Sciatic nerve (tissue), 2 donors: ENCODE results near the gene UBL4A. TPM values are rescaled to one million over a fixed set of nuclear protein-coding genes. Genes with fewer than 3 reads are reported as not detected.
A peak's percentile ranks its signal among the peaks of the same experiment; 100 is the strongest.
"Not testable (repeated sequence)": the region's sequence is repeated elsewhere in the genome, so short reads cannot be mapped to it uniquely, and the experiment has no call there.

Source experiments
- ATAC-seq: fragments of 200-7000 bp; cut with Tn5 transposase; one replicate; pipeline ENCODE4 v1.9.1; 2020; ENCODE audit warnings: mild to moderate bottlenecking, moderate library complexity
- DNase-seq: peaks from one replicate; pipeline ENCODE4 v3.0.0-alpha.2; 2020; ENCODE audit warnings: low spot score
- intact Hi-C: fragments of 100-400 bp; cut with DNase I; formaldehyde crosslinking; loops from one replicate; pipeline ENCODE4 v1.14.2; 2022
- total RNA-seq: library from RNA; stranded (reverse); fragmentation: NEBNext Ultra II Directional; extraction: Animal tissue kit (Norgen Biotek cat#: 25700); gene quantifications from one replicate; pipeline ENCODE4 v1.2.1, GENCODE V29; 2021
- donor health status: DM: no; HTN: no; CAD: no.
- donor health status: DM: no; HTN: no; CAD: no.

The UBL4A gene
- total RNA-seq, 1 donor from 2014 or later: 29.4 TPM

- ATAC-seq: no peak
- intact Hi-C loops: no loop called here
- no peak for DNase-seq
Measured at GRCh38 chrX:154511761-154512160, 25.3 kb upstream of the UBL4A start.

GRCh38 chrX:154509455-154509854 is 23.0 kb upstream of the UBL4A start:
- ATAC-seq: no peak
- intact Hi-C loops: no loop called here
- DNase-seq: no peak

GRCh38 chrX:154508384-154508745 is 21.9 kb upstream of the UBL4A start:
- ATAC-seq (no peak), DNase-seq (no peak)
- intact Hi-C loops: no loop called here

- ATAC-seq (no peak), DNase-seq (no peak)
- intact Hi-C loops: no loop called here
Measured at GRCh38 chrX:154507673-154508383, 21.4 kb upstream of the UBL4A start.

GRCh38 chrX:154506483-154507332 is 20.3 kb upstream of the UBL4A start:
- ATAC-seq: no peak
- no peak for DNase-seq
- intact Hi-C loops: no loop called here

GRCh38 chrX:154505734-154506133 is 19.3 kb upstream of the UBL4A start:
- intact Hi-C loops: no loop called here
- ATAC-seq: peak; percentile 17

GRCh38 chrX:154502989-154503388 is 16.6 kb upstream of the UBL4A start:
- DNase-seq: no peak
- ATAC-seq: no peak
- intact Hi-C loops: no loop called here

More at GRCh38 chrX:154505734-154506133, 19.3 kb upstream of the UBL4A start:
- DNase-seq: no peak

- ATAC-seq: no peak
- intact Hi-C loops: no loop called here
Measured at GRCh38 chrX:154502098-154502497, 15.7 kb upstream of the UBL4A start.

GRCh38 chrX:154501423-154501822 is 15.0 kb upstream of the UBL4A start:
- DNase-seq, intact Hi-C loops, ATAC-seq: not testable (repeated sequence)

More at GRCh38 chrX:154502098-154502497, 15.7 kb upstream of the UBL4A start:
- no peak for DNase-seq

- DNase-seq, intact Hi-C loops, ATAC-seq: not testable (repeated sequence)
Measured at GRCh38 chrX:154496591-154497137, 10.2 kb upstream of the UBL4A start.

- DNase-seq: no peak
- no peak for ATAC-seq
- intact Hi-C loops: no loop called here
Measured at GRCh38 chrX:154495472-154495922, 9.1 kb upstream of the UBL4A start.

- DNase-seq: no peak
- ATAC-seq: no peak
- intact Hi-C loops: no loop called here
Measured at GRCh38 chrX:154494715-154495114, 8.3 kb upstream of the UBL4A start.

- peak; percentile 94 for DNase-seq
- ATAC-seq: peak; percentile 94
- intact Hi-C loops: no loop called here
Measured at GRCh38 chrX:154490414-154491083, 4.1 kb upstream of the UBL4A start, which contains the start of gene SLC10A3. Gene SLC10A3 (minus strand): TSS chrX:154490629. CDS start chrX:154488940, 1,689 bp downstream.

- DNase-seq (peak; percentile 66), ATAC-seq (no peak)
- intact Hi-C loops: no loop called here
Measured at GRCh38 chrX:154490021-154490413, 3.6 kb upstream of the UBL4A start.

GRCh38 chrX:154489182-154489581 is 2.8 kb upstream of the UBL4A start:
- intact Hi-C loops: no loop called here
- DNase-seq: peak; percentile 54
- no peak for ATAC-seq

- ATAC-seq (no peak), DNase-seq (peak; percentile 54)
- intact Hi-C loops: no loop called here
Measured at GRCh38 chrX:154488336-154489075, 2.1 kb upstream of the UBL4A start.

- no peak for ATAC-seq
- peak; percentile 56 for DNase-seq
- intact Hi-C loops: no loop called here
Measured at GRCh38 chrX:154487518-154488290, 1.3 kb upstream of the UBL4A start.

- DNase-seq: peak; percentile 70
- no peak for ATAC-seq
- intact Hi-C loops: no loop called here
Measured at GRCh38 chrX:154486052-154486395, 391 bp downstream of the UBL4A start.
